Measurements from ENCODE around the gene DLK1. TPM values are rescaled to one million over a fixed set of nuclear protein-coding genes. Genes with fewer than 3 reads are reported as not detected.

The DLK1 gene
- total RNA-seq, 1 donor from 2014 or later = 592 TPM

- DNase-seq (ENCODE audit: low spot score) = no peak
Measured at GRCh38 chr14:100714258-100714892, 12.3 kb upstream of the DLK1 start.

- DNase-seq (ENCODE audit: low spot score) = no peak
Measured at GRCh38 chr14:100715332-100715731, 11.4 kb upstream of the DLK1 start.

- DNase-seq (ENCODE audit: low spot score) = no peak
Measured at GRCh38 chr14:100715803-100716202, 10.9 kb upstream of the DLK1 start.

- no peak for DNase-seq (ENCODE audit: low spot score)
Measured at GRCh38 chr14:100717386-100717785, 9.3 kb upstream of the DLK1 start.

GRCh38 chr14:100719976-100720520 is 6.6 kb upstream of the DLK1 start:
- no peak for DNase-seq (ENCODE audit: low spot score)

- no peak for DNase-seq (ENCODE audit: low spot score)
Measured at GRCh38 chr14:100721568-100721967, 5.1 kb upstream of the DLK1 start.

GRCh38 chr14:100722367-100722766 is 4.3 kb upstream of the DLK1 start:
- no peak for DNase-seq (ENCODE audit: low spot score)

GRCh38 chr14:100723135-100723829 is 3.4 kb upstream of the DLK1 start:
- DNase-seq (ENCODE audit: low spot score) = no peak

GRCh38 chr14:100723830-100724437 is 2.8 kb upstream of the DLK1 start:
- DNase-seq (ENCODE audit: low spot score) = no peak

GRCh38 chr14:100724536-100724935 is 2.2 kb upstream of the DLK1 start:
- DNase-seq (ENCODE audit: low spot score) = no peak

GRCh38 chr14:100725587-100726387 is 905 bp upstream of the DLK1 start:
- no peak for DNase-seq (ENCODE audit: low spot score)

- DNase-seq (ENCODE audit: low spot score) = no peak
Measured at GRCh38 chr14:100727086-100727872, 587 bp downstream of the DLK1 start.

GRCh38 chr14:100727873-100728240 is 1.2 kb downstream of the DLK1 start:
- no peak for DNase-seq (ENCODE audit: low spot score)

GRCh38 chr14:100728962-100729361 is 2.3 kb downstream of the DLK1 start:
- no peak for DNase-seq (ENCODE audit: low spot score)

GRCh38 chr14:100729982-100730381 is 3.3 kb downstream of the DLK1 start:
- no peak for DNase-seq (ENCODE audit: low spot score)

GRCh38 chr14:100730581-100730980 is 3.9 kb downstream of the DLK1 start:
- no peak for DNase-seq (ENCODE audit: low spot score)

GRCh38 chr14:100731011-100731670 is 4.4 kb downstream of the DLK1 start:
- DNase-seq (ENCODE audit: low spot score) = no peak

- no peak for DNase-seq (ENCODE audit: low spot score)
Measured at GRCh38 chr14:100731846-100732765, 5.4 kb downstream of the DLK1 start.

- no peak for DNase-seq (ENCODE audit: low spot score)
Measured at GRCh38 chr14:100732766-100733100, 6.0 kb downstream of the DLK1 start.

All from umbilical cord (tissue), 2 donors.